ENCODE measurements around the gene HELB. TPM values are rescaled to one million over a fixed set of nuclear protein-coding genes. Genes with fewer than 3 reads are reported as not detected.

HELB gene
- total RNA-seq, 4 donors from 2014 or later: 4.0 to 11.1 (median 6.0) TPM

DNA sequence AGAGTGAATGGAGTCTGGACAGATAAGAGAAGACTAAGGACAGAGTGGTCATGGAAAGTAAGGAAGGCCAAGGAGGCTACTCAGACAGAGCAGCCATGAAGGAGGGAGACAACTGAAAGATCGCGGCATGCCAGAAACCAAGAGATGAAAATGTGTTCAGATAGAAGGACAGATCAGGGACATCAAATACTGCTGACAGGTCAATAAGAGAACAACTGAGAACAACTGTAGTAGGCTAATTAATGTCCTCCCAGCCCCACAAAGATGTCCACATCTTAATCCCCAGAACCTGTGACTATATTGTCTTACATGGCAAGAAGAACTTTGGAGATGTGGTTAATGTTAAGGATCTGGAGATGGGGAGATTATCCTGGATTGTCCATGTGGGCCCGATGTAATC, 15.0 kb upstream of the HELB start:
- 95 to 98% methylated on average over 3 of the region's 3 CpGs for WGBS, 2 donors
- Histone ChIP-seq H3K9me3 (no peaks in the 10 kb centered on the region), H3K27ac (no peak overlapping the region), H3K4me3 (no peak overlapping the region), H3K36me3 (no peaks in the 10 kb centered on the region), H3K27me3 (no peaks in the 10 kb centered on the region), H3K4me1 (no peaks in the 10 kb centered on the region)
- TF ChIP-seq EP300 (IDR thresholded peaks at IDR 0.05): no peak
- TF ChIP-seq POLR2A (IDR thresholded peaks at IDR 0.05): no peak
- TF ChIP-seq, protein P1, sequence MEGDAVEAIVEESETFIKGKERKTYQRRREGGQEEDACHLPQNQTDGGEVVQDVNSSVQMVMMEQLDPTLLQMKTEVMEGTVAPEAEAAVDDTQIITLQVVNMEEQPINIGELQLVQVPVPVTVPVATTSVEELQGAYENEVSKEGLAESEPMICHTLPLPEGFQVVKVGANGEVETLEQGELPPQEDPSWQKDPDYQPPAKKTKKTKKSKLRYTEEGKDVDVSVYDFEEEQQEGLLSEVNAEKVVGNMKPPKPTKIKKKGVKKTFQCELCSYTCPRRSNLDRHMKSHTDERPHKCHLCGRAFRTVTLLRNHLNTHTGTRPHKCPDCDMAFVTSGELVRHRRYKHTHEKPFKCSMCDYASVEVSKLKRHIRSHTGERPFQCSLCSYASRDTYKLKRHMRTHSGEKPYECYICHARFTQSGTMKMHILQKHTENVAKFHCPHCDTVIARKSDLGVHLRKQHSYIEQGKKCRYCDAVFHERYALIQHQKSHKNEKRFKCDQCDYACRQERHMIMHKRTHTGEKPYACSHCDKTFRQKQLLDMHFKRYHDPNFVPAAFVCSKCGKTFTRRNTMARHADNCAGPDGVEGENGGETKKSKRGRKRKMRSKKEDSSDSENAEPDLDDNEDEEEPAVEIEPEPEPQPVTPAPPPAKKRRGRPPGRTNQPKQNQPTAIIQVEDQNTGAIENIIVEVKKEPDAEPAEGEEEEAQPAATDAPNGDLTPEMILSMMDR (IDR thresholded peaks at IDR 0.05): no peak
- DNase-seq (ENCODE audit: low spot score in 2 of 2): no peak

- no peaks in the 10 kb centered on the region for H3K36me3 ChIP-seq
- no peaks in the 10 kb centered on the region for H3K27me3 ChIP-seq
- DNase-seq (ENCODE audit: low spot score in 2 of 2): no peak
- no peaks in the 10 kb centered on the region for H3K9me3 ChIP-seq
- TF ChIP-seq POLR2A (IDR thresholded peaks at IDR 0.05): no peak
- TF ChIP-seq EP300 (IDR thresholded peaks at IDR 0.05): no peak
- TF ChIP-seq, protein P1 (IDR thresholded peaks at IDR 0.05): no peak
- WGBS, 2 donors: 86 to 88% methylated on average over 5 of the region's 5 CpGs
- no peaks in the 10 kb centered on the region for H3K4me1 ChIP-seq
- H3K4me3 ChIP-seq: no peak overlapping the region
- no peak overlapping the region for H3K27ac ChIP-seq
These were observed 14.2 kb upstream of the HELB start for GRCh38 chr12:66288121-66288520.

- TF ChIP-seq EP300 (IDR thresholded peaks at IDR 0.05) (no peak), POLR2A (IDR thresholded peaks at IDR 0.05) (no peak)
- TF ChIP-seq, protein P1 (IDR thresholded peaks at IDR 0.05): no peak
- DNase-seq (ENCODE audit: low spot score in 2 of 2): no peak
- H3K36me3 ChIP-seq: no peaks in the 10 kb centered on the region
- H3K4me3 ChIP-seq: no peak overlapping the region
- H3K27ac ChIP-seq: no peak overlapping the region
- 97% methylated on average over 2 of the region's 2 CpGs for WGBS, 2 donors
- H3K9me3 ChIP-seq: no peaks in the 10 kb centered on the region
- no peaks in the 10 kb centered on the region for H3K27me3 ChIP-seq
- no peaks in the 10 kb centered on the region for H3K4me1 ChIP-seq
These were observed 12.8 kb upstream of the HELB start for GRCh38 chr12:66289485-66289884.

- Histone ChIP-seq H3K27me3 (no peaks in the 10 kb centered on the region), H3K9me3 (no peaks in the 10 kb centered on the region), H3K36me3 (no peaks in the 10 kb centered on the region), H3K4me3 (no peak overlapping the region), H3K27ac (no peak overlapping the region), H3K4me1 (no peaks in the 10 kb centered on the region)
- no peak for TF ChIP-seq EP300 (IDR thresholded peaks at IDR 0.05)
- TF ChIP-seq POLR2A (IDR thresholded peaks at IDR 0.05): no peak
- TF ChIP-seq, protein P1 (IDR thresholded peaks at IDR 0.05): no peak
- 79 to 88% methylated on average over 2 of the region's 2 CpGs for WGBS, 2 donors
- DNase-seq (ENCODE audit: low spot score in 2 of 2): no peak
These were observed 11.5 kb upstream of the HELB start for GRCh38 chr12:66290716-66291200.

DNA sequence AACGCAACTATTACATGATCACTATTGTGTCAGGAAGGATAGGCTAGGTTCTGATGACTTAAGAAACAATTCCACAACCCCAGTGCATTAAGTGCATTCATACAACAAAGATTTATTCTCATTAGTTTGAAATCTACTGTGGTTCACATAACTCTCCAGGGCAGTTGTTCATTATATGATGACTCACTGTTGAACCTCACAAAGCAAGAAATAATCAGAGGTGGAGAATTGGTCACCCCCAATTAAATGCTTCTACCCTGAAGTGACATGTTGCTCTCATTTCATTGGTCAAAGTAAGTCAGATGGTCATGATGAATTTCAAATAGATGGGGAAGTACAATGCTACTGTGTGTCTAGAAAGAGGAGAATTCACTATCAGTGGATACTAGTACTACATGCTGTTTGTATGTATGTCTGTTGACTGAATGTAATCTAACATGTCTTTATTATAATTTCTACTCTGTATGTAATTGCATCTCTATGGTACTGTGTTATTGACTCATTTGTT, 6.1 kb upstream of the HELB start:
- WGBS, 2 donors: 92 to 93% methylated on average over 1 of the region's 1 CpG
- peaks cover 0 to 3% (median 0%) of the 10 kb centered on the region in 4 donors for H3K4me1 ChIP-seq
- no peaks in the 10 kb centered on the region for H3K9me3 ChIP-seq
- DNase-seq (ENCODE audit: low spot score in 2 of 2): no peak
- H3K4me3 ChIP-seq: no peak overlapping the region
- H3K36me3 ChIP-seq: no peaks in the 10 kb centered on the region
- no peaks in the 10 kb centered on the region for H3K27me3 ChIP-seq
- no peak for TF ChIP-seq EP300 (IDR thresholded peaks at IDR 0.05)
- H3K27ac ChIP-seq: no peak overlapping the region

GRCh38 chr12:66297080-66297479, 5.2 kb upstream of the HELB start:
- Histone ChIP-seq H3K4me1 (peaks cover 0 to 8% (median 0%) of the 10 kb centered on the region in 4 donors), H3K9me3 (no peaks in the 10 kb centered on the region), H3K36me3 (no peaks in the 10 kb centered on the region), H3K27ac (no peak overlapping the region), H3K4me3 (no peak overlapping the region), H3K27me3 (no peaks in the 10 kb centered on the region)
- TF ChIP-seq EP300 (IDR thresholded peaks at IDR 0.05): no peak
- TF ChIP-seq, protein P1 (IDR thresholded peaks at IDR 0.05): no peak
- no peak for TF ChIP-seq POLR2A (IDR thresholded peaks at IDR 0.05)
- WGBS, 2 donors: 63 to 67% methylated on average over 4 of the region's 4 CpGs
- DNase-seq (ENCODE audit: low spot score in 2 of 2): no peak
